CD4-positive, CD25-positive, alpha-beta regulatory T cell (primary cell): Measurements from ENCODE around the gene G0S2. TPM values are rescaled to one million over a fixed set of nuclear protein-coding genes. Genes with fewer than 3 reads are reported as not detected.

Experiments used
- ATAC-seq, 2 donors: fragments of 150-1000 bp; cut with Tn5 transposase; one replicate each; pipeline ENCODE4 v1.10.0; 2021; ENCODE audit warnings: low read depth in 2 of 2, moderate number of reproducible peaks in 2 of 2, moderate library complexity in 1 of 2
- DNase-seq, 3 donors: peaks; one replicate each; pipeline versions ENCODE4 v3.0.0 to v3.0.0-alpha.2; 2012 to 2022; ENCODE audit warnings: mixed read lengths in 1 of 3
- H3K27ac ChIP-seq: one replicate; pipeline ENCODE4 v1.7.0; 2013; ENCODE audit warnings: mild to moderate bottlenecking, low read length; ENCODE audit not compliant: insufficient read depth, poor library complexity, severe bottlenecking
- H3K27me3 ChIP-seq: one replicate; pipeline ENCODE4 v1.7.0; 2013; ENCODE audit warnings: low read length; ENCODE audit not compliant: control insufficient read depth, insufficient read depth
- H3K36me3 ChIP-seq: one replicate; pipeline ENCODE4 v1.7.0; 2013; ENCODE audit warnings: mild to moderate bottlenecking, low read length, moderate library complexity; ENCODE audit not compliant: control insufficient read depth, insufficient read depth
- H3K4me1 ChIP-seq: 2 replicates; pipeline ENCODE4 v1.7.0; 2013; ENCODE audit warnings: mild to moderate bottlenecking, low read length; ENCODE audit not compliant: insufficient read depth, control insufficient read depth, poor library complexity, severe bottlenecking
- H3K4me3 ChIP-seq: one replicate; pipeline ENCODE4 v1.7.0; 2013; ENCODE audit warnings: low read depth, mild to moderate bottlenecking, low read length, moderate library complexity
- H3K9me3 ChIP-seq, 2 experiments: 1 replicate in 1 of 2; 2 replicates in 1 of 2; pipeline ENCODE4 v1.7.0; 2013; ENCODE audit warnings: low read length in 2 of 2, mild to moderate bottlenecking in 1 of 2, moderate library complexity in 1 of 2; ENCODE audit not compliant: control insufficient read depth in 2 of 2
- H3K27ac Mint-ChIP-seq, 3 donors: one replicate each; pipeline ENCODE4 v1.8.0; 2020 to 2022; ENCODE audit warnings: mild to moderate bottlenecking in 3 of 3, mixed read lengths in 3 of 3, moderate library complexity in 2 of 3
- H3K27me3 Mint-ChIP-seq: one replicate; pipeline ENCODE4 v1.8.0; 2022; ENCODE audit warnings: mild to moderate bottlenecking, mixed read lengths
- H3K36me3 Mint-ChIP-seq: one replicate; pipeline ENCODE4 v1.8.0; 2020; ENCODE audit warnings: mixed read lengths
- H3K4me1 Mint-ChIP-seq, 4 donors: one replicate each; pipeline ENCODE4 v1.8.0; 2020 to 2022; ENCODE audit warnings: mixed read lengths in 4 of 4, mild to moderate bottlenecking in 1 of 4
- H3K4me3 Mint-ChIP-seq, 4 donors: one replicate each; pipeline ENCODE4 v1.8.0; 2020 to 2022; ENCODE audit warnings: mild to moderate bottlenecking in 4 of 4, mixed read lengths in 4 of 4, moderate library complexity in 3 of 4
- H3K9me3 Mint-ChIP-seq, 7 donors: one replicate each; pipeline ENCODE4 v1.8.0; 2020 to 2022; ENCODE audit warnings: mixed read lengths in 7 of 7, mild to moderate bottlenecking in 3 of 7, moderate library complexity in 2 of 7
- polyA plus RNA-seq, 4 donors: library from polyadenylated mRNA; unstranded; fragments of 300-500 nt; fragmentation: Illumina TruSeq; gene quantifications; one replicate each; pipeline ENCODE4 v1.2.3, GENCODE V29; 2021
- total RNA-seq: library from RNA; stranded (reverse); gene quantifications from one replicate; pipeline ENCODE4 v1.2.3, GENCODE V29; 2022

The G0S2 gene
- total and polyA plus RNA-seq, 5 donors from 2014 or later: 0.48 TPM; not detected in 4

DNA sequence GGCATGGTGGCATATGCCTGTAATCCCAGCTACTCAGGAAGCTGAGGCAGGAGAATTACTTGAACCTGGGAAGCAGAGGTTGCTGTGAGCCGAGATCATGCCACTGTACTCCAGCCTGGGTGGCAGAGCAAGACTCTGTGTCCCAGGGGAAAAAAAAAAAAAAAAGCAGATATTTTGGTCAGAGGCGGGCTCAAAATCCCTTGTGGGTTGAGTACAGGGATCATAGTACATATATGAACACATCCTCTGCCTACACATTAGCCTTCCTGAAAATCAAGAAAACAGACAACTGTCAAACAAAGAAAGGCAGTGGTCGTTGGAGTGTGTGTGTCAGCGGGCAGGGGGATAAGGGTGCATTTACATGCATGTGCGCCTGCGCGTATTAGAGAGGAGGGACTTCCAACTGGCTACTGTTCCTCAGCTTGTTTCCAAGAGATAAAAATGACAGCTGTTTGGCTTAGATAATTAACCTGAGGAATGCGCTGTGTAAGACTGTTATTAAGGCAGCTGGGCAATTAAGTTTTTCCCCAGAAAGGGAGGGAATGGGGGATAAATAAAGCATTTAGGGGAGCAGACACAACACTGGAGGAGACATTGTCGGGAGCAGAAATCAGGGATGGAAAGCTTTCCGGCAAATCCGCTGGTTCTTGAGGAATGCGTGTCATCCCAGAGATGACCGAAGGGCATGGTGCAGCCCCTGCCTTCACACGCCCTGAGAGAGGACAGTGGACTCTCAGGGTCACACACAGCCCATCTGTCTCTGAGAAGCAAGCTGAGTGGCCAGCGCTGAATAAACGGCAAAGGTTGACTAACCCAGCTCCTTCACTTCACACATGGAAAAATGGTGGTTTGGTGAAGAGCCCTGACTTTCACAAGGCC, 29.4 kb upstream of the G0S2 start:
- H3K36me3 ChIP-seq: no peaks in the 10 kb centered on the region
- H3K4me1 ChIP-seq: peaks cover 4% of the 10 kb centered on the region
- H3K27me3 ChIP-seq: no peaks in the 10 kb centered on the region
- no peaks in the 10 kb centered on the region for H3K9me3 ChIP-seq
- Mint-ChIP-seq H3K27me3 (no peaks in the 10 kb centered on the region), H3K4me3 (no peak overlapping the region), H3K27ac (peak overlapping the region in 1 of 3 donors; percentile 45), H3K9me3 (peaks cover 0 to 2% (median 0%) of the 10 kb centered on the region in 7 donors), H3K36me3 (no peaks in the 10 kb centered on the region), H3K4me1 (peaks cover 0 to 5% (median 1%) of the 10 kb centered on the region in 4 donors)
- H3K4me3 ChIP-seq: no peak overlapping the region
- ATAC-seq (no peak), DNase-seq (no peak)
- no peak overlapping the region for H3K27ac ChIP-seq

DNA sequence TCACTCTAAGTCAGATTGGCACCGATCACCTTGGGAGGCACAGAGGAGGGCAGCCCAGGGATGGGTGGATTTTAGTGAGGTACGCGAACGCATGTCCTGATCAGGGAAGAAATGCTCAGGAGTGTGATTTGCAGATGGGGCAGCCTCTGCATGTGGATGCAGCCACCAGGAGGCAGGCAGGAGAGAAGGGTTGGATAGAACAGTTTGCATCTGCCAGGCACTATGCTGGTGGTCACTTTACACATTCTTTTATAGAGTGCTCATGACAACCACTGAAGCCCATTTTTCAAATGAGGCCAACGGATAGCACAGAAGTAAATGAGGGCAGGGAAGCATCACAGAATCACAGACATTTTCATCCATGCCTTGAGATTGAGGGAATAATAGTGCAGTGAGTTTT, 28.7 kb upstream of the G0S2 start:
- Histone ChIP-seq H3K27ac (no peak overlapping the region), H3K9me3 (no peaks in the 10 kb centered on the region), H3K4me3 (no peak overlapping the region), H3K27me3 (no peaks in the 10 kb centered on the region), H3K36me3 (no peaks in the 10 kb centered on the region), H3K4me1 (peaks cover 4% of the 10 kb centered on the region)
- Mint-ChIP-seq H3K27ac (no peak overlapping the region), H3K4me1 (peaks cover 0 to 8% (median 1%) of the 10 kb centered on the region in 4 donors), H3K36me3 (no peaks in the 10 kb centered on the region), H3K4me3 (no peak overlapping the region), H3K27me3 (no peaks in the 10 kb centered on the region), H3K9me3 (peaks cover 0 to 2% (median 0%) of the 10 kb centered on the region in 7 donors)
- ATAC-seq (no peak), DNase-seq (peak in 1 of 3 donors; percentile 14)

DNA sequence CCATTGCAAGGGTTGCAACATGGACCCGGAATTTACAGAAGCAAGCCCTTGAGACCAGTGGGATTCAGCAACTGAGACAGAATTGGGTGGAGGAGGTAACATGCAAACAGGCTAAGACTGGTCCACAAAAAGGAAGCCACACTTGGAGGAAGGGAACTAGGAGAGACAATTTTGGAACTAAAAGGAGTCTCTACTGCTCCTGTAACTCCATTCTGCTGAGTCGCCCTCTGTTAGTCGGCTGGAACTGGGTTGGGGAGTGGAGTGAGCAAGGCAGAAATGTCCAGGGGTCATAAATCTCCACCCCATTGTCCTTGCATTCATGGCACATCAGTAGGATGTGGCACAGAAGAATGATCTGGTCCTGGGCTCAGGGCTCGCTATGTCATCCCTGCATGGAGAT, 28.1 kb upstream of the G0S2 start:
- Histone ChIP-seq H3K9me3 (no peaks in the 10 kb centered on the region), H3K27ac (no peak overlapping the region), H3K36me3 (no peaks in the 10 kb centered on the region), H3K27me3 (no peaks in the 10 kb centered on the region), H3K4me1 (peaks cover 4% of the 10 kb centered on the region), H3K4me3 (no peak overlapping the region)
- H3K9me3 Mint-ChIP-seq: peaks cover 0 to 2% (median 0%) of the 10 kb centered on the region in 7 donors
- no peaks in the 10 kb centered on the region for H3K27me3 Mint-ChIP-seq
- H3K27ac Mint-ChIP-seq: no peak overlapping the region
- no peak overlapping the region for H3K4me3 Mint-ChIP-seq
- peaks cover 0 to 8% (median 5%) of the 10 kb centered on the region in 4 donors for H3K4me1 Mint-ChIP-seq
- no peak for DNase-seq
- no peak for ATAC-seq
- no peaks in the 10 kb centered on the region for H3K36me3 Mint-ChIP-seq

DNA sequence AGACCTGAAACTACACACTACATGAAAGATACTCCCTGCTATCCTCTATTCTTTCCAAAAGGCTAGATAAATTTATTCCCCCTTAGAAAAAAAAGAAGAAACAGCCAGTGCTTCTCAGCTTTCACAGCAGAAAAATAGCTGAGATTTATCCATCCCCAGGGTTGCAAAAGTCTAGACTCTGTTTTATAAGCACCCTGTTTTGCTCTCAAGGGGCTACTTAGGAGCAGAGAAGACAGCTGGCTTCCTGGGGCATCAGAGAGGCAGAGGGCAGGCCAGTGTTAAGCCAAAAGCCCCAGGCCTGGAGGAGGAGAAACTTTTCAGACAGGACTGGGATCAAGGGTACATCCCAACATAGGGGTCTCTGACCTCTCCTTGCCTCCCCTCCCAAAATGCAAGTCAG, 26.9 kb upstream of the G0S2 start:
- Histone ChIP-seq H3K27ac (no peak overlapping the region), H3K4me3 (no peak overlapping the region), H3K9me3 (no peaks in the 10 kb centered on the region), H3K27me3 (no peaks in the 10 kb centered on the region), H3K4me1 (peaks cover 4% of the 10 kb centered on the region), H3K36me3 (no peaks in the 10 kb centered on the region)
- Mint-ChIP-seq H3K4me1 (peaks cover 0 to 8% (median 5%) of the 10 kb centered on the region in 4 donors), H3K36me3 (no peaks in the 10 kb centered on the region), H3K9me3 (peaks cover 0 to 2% (median 0%) of the 10 kb centered on the region in 7 donors), H3K27ac (no peak overlapping the region), H3K4me3 (no peak overlapping the region), H3K27me3 (no peaks in the 10 kb centered on the region)
- DNase-seq (no peak), ATAC-seq (no peak)

DNA sequence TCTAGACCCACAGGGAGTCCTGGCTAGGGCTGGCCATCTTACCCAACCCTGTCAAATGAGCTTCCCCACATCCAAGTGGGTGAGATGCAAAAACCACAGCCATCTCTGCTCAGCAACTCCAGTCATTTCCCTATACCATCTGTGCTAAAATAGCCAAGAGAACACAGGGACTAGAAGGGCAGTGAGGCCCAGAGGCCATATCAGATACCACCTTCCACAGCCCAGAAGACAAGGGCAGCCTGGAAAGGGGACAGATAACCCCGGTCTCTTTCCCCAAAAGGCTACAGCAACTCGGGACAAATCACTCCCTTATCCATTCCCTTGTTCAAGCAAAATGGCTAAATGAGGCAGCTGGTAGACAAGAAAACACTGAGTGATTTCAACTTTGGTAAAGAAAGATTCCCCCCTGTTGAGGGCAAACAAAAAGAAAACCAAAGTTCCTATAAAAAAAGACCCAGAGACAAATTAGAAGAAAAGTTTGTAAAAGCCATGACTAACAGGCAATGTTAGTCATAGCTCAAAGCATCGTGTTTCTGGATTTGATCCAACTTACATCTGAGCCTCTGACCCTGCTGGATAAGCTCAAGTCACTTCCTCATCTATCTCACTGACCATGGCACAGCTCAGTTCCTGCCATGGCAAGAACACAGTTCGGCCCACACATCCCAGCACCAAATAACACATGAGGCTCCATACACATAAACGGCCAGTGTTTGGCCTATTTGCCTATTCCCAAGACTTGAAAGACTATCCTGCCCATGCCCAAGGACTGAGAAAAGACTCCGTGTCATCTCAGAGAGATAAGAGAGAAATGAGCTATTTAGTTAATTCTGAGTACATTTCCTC, 26.1 kb upstream of the G0S2 start:
- ATAC-seq (no peak), DNase-seq (no peak)
- Mint-ChIP-seq H3K36me3 (no peaks in the 10 kb centered on the region), H3K4me1 (peaks cover 0 to 8% (median 6%) of the 10 kb centered on the region in 4 donors), H3K27ac (no peak overlapping the region), H3K9me3 (no peaks in the 10 kb centered on the region), H3K27me3 (no peaks in the 10 kb centered on the region), H3K4me3 (no peak overlapping the region)
- no peak overlapping the region for H3K27ac ChIP-seq
- no peaks in the 10 kb centered on the region for H3K27me3 ChIP-seq
- peaks cover 4% of the 10 kb centered on the region for H3K4me1 ChIP-seq
- no peaks in the 10 kb centered on the region for H3K36me3 ChIP-seq
- H3K4me3 ChIP-seq: no peak overlapping the region
- H3K9me3 ChIP-seq: no peaks in the 10 kb centered on the region

DNA sequence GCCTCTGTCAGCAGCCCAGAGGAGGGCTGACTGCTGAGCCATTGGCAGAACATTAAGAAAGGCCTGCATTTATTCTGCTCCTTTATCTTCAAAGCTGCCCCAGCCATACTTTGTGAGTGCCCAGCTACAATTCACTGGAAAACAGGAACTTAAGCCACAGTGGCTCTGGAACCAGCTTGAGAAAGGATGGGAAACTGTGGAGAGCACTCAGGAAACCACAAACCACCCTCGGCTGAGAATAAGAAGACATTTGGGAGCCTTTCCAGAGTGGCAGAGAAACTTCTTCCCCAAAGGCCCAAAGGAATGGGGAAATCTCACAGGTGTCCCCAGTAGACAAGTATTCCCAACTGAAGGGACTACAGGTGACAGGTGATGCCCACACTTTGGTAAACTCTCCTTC, 24.8 kb upstream of the G0S2 start:
- Mint-ChIP-seq H3K4me1 (peaks cover 0 to 8% (median 6%) of the 10 kb centered on the region in 4 donors), H3K4me3 (no peak overlapping the region), H3K36me3 (no peaks in the 10 kb centered on the region), H3K27ac (no peak overlapping the region), H3K27me3 (no peaks in the 10 kb centered on the region), H3K9me3 (no peaks in the 10 kb centered on the region)
- Histone ChIP-seq H3K9me3 (no peaks in the 10 kb centered on the region), H3K36me3 (no peaks in the 10 kb centered on the region), H3K27ac (no peak overlapping the region), H3K4me3 (no peak overlapping the region), H3K4me1 (peaks cover 4% of the 10 kb centered on the region), H3K27me3 (no peaks in the 10 kb centered on the region)
- DNase-seq: no peak
- no peak for ATAC-seq

DNA sequence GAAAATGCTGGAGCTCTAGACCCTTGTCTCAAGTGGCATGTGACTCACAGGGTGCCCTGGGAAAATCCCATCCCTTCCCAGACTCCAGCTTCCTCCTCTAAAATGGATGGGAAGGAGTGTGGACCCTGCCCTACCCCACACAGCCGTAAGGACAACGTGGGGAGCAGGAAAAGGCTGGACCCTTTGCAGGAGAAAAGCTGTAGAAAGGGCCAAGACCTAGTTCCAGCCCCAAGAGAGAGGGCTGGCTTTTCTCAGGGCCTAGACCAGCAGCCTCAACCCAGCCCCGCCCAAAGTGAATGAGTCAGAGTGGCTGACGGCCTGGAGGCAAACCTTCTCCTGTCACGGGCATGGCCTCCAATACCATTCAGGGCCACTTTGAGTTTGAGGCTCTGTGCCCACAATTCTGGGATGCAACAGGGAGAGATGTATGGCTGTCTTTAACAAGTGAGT, 24.0 kb upstream of the G0S2 start:
- Mint-ChIP-seq H3K36me3 (no peaks in the 10 kb centered on the region), H3K27me3 (no peaks in the 10 kb centered on the region), H3K27ac (peak overlapping the region in 1 of 3 donors; percentile 10), H3K4me1 (peaks cover 0 to 8% (median 6%) of the 10 kb centered on the region in 4 donors), H3K4me3 (no peak overlapping the region), H3K9me3 (no peaks in the 10 kb centered on the region)
- Histone ChIP-seq H3K9me3 (no peaks in the 10 kb centered on the region), H3K27ac (no peak overlapping the region), H3K36me3 (no peaks in the 10 kb centered on the region), H3K4me3 (no peak overlapping the region), H3K27me3 (no peaks in the 10 kb centered on the region), H3K4me1 (peaks cover 4% of the 10 kb centered on the region)
- DNase-seq: peak in 1 of 3 donors; percentile 65
- ATAC-seq: peak; percentile 52 to 64
